Panc1 (cell line): ENCODE data around the gene MLPH. TPM values are rescaled to one million over a fixed set of nuclear protein-coding genes. Genes with fewer than 3 reads are reported as not detected.

Experiments
- ATAC-seq: fragments of 200-7000 bp; cut with Tn5 transposase; 2 replicates; pipeline ENCODE4 v1.9.1; 2020; ENCODE audit warnings: mild to moderate bottlenecking, moderate library complexity
- BruUV-seq: library from RNA; stranded (reverse); fragments of 400-500 nt; replicated peaks from 2 replicates; lab custom pipeline; 2021; lab: Mats Ljungman, UMichigan
- CTCF ChIA-PET: fragments of 300-600 bp; sonication (Branson Sonifier 250); formaldehyde crosslinking; loops from one replicate; lab custom pipeline; 2022; ENCODE audit warnings: antibody characterized with exemption; lab: Charles Lee
- POLR2A ChIA-PET: fragments of 300-600 bp; sonication (Branson Sonifier 250); formaldehyde crosslinking; loops from one replicate; lab custom pipeline; 2022; ENCODE audit warnings: antibody characterized with exemption; lab: Charles Lee
- DNase-seq: peaks from one replicate; pipeline ENCODE4 v3.0.0-alpha.2; 2010; ENCODE audit warnings: low read depth, low spot score
- H3K27ac ChIP-seq: 2 replicates; pipeline ENCODE4 v1.5.1; 2011; ENCODE audit warnings: mild to moderate bottlenecking, low read length, inconsistent platforms
- H3K27me3 ChIP-seq: fragments of 200-500 bp; sonication (Bioruptor generic); 2 replicates; pipeline ENCODE4 v1.6.0; 2014; ENCODE audit warnings: low read length, inconsistent platforms; ENCODE audit not compliant: control insufficient read depth, insufficient read depth
- H3K36me3 ChIP-seq: fragments of 200-500 bp; sonication (Bioruptor generic); 2 replicates; pipeline ENCODE4 v1.5.1; 2014; ENCODE audit warnings: inconsistent platforms, mild to moderate bottlenecking, low read length, moderate library complexity; ENCODE audit not compliant: control insufficient read depth, insufficient read depth
- H3K4me1 ChIP-seq: 2 replicates; pipeline ENCODE4 v1.5.1; 2011; ENCODE audit warnings: inconsistent platforms, mild to moderate bottlenecking, low read length, moderate library complexity; ENCODE audit not compliant: control insufficient read depth, insufficient read depth
- H3K4me3 ChIP-seq, 2 experiments: 2 replicates each; pipeline ENCODE4 v1.5.1; 2011 to 2012; ENCODE audit warnings: low read depth in 2 of 2, low read length in 2 of 2, mild to moderate bottlenecking in 2 of 2, inconsistent platforms in 1 of 2, moderate library complexity in 1 of 2
- H3K9me3 ChIP-seq: fragments of 200-500 bp; sonication (Bioruptor generic); 2 replicates; pipeline ENCODE4 v1.5.1; 2014; ENCODE audit warnings: low read depth, mild to moderate bottlenecking, inconsistent platforms, low read length, moderate library complexity; ENCODE audit not compliant: control insufficient read depth, insufficient read depth
- POLR2AphosphoS5 ChIP-seq: IDR thresholded peaks from 2 replicates; pipeline ENCODE4 v1.6.1; 2012; ENCODE audit warnings: mild to moderate bottlenecking, low read depth, low read length, moderate library complexity
- SIN3A ChIP-seq: IDR thresholded peaks from 2 replicates; pipeline ENCODE4 v1.6.1; 2012; ENCODE audit warnings: low read depth, mild to moderate bottlenecking, low read length, moderate library complexity, borderline replicate concordance; ENCODE audit not compliant: insufficient read depth
- TCF7L2 ChIP-seq: IDR thresholded peaks from 2 replicates; pipeline ENCODE4 v1.6.1; 2011; ENCODE audit warnings: mild to moderate bottlenecking, low read depth, low read length, inconsistent platforms
- in situ Hi-C: cut with HindIII; loops from 2 replicates; pipeline ENCODE4 v1.10.0; 2016; ENCODE audit warnings: low sequenced_read_pairs, low pct_unique_long_range_greater_than_20kb
- intact Hi-C: fragments of 100-400 bp; cut with micrococcal nuclease; formaldehyde crosslinking; loops from one replicate; pipeline ENCODE4 v1.10.0; 2022; ENCODE audit not compliant: unreplicated experiment
- total RNA-seq: library from RNA; stranded (reverse); gene quantifications from one replicate; pipeline ENCODE4 v1.2.1, GENCODE V29; 2021; ENCODE audit not compliant: unreplicated experiment
- TF ChIP-seq, protein P1 (sequence below), 2 experiments: IDR thresholded peaks; 2 replicates each; pipeline ENCODE4 v1.6.1; 2011 to 2012; ENCODE audit warnings: low read depth in 2 of 2, control low read depth in 1 of 2, low read length in 1 of 2, mild to moderate bottlenecking in 1 of 2, moderate library complexity in 1 of 2; ENCODE audit not compliant: insufficient read depth in 1 of 2
- TF ChIP-seq, protein P2 (sequence below): fragments of 450-650 bp; IDR thresholded peaks from 2 replicates; pipeline ENCODE4 v1.5.1; 2017; ENCODE audit warnings: mild to moderate bottlenecking

MLPH gene
- total RNA-seq, 1 experiment from 2014 or later: 60.2 TPM

DNA sequence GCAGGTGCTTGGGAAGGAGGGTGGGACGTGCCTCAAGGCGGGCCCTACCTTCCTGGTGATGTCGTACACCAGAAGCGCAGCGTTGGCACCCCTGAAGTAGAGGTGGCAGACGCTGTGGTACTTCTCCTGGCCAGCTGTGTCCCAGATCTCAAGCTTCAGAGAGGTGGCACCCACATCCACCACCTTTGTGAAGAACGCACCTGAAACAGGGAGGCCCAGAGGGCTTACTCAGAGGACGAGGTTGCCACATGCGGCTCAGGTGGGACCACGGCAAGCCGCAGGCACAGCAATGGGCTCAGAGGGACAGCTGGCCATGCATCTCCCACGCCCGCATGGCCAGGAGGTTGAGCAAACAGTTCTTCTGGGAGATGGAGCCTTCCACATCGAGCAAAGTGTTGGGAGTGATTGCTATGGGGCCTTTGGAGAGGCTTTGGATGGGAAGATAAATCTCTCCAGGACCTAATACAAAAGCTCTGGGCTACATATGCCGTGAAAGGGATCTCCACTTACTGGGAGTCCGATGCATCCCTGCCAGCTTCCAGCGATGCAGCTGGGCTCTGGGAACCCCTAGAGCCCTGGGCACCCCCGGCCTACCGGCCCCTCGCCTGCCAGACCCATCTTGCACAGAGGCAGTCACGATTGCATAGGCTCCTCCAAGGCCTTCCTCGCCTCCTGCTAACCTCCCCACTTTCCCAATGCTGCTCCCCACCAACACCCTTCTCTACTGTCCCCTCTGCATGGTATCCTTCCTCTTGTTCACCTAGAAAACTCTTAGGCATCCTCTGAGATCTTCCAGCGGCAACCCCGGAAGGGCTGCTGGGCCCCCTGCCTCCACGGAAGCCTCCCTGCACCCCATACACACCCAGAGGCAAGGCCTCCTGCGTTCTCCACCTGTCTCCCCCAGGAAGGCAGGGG lies 91.2 kb downstream of the MLPH start:
- H3K9me3 ChIP-seq: no peaks in the 10 kb centered on the region
- peaks cover 10% of the 10 kb centered on the region for H3K4me1 ChIP-seq
- no peak overlapping the region for H3K27ac ChIP-seq
- CTCF ChIA-PET: no interaction called here
- TF ChIP-seq, protein P1, sequence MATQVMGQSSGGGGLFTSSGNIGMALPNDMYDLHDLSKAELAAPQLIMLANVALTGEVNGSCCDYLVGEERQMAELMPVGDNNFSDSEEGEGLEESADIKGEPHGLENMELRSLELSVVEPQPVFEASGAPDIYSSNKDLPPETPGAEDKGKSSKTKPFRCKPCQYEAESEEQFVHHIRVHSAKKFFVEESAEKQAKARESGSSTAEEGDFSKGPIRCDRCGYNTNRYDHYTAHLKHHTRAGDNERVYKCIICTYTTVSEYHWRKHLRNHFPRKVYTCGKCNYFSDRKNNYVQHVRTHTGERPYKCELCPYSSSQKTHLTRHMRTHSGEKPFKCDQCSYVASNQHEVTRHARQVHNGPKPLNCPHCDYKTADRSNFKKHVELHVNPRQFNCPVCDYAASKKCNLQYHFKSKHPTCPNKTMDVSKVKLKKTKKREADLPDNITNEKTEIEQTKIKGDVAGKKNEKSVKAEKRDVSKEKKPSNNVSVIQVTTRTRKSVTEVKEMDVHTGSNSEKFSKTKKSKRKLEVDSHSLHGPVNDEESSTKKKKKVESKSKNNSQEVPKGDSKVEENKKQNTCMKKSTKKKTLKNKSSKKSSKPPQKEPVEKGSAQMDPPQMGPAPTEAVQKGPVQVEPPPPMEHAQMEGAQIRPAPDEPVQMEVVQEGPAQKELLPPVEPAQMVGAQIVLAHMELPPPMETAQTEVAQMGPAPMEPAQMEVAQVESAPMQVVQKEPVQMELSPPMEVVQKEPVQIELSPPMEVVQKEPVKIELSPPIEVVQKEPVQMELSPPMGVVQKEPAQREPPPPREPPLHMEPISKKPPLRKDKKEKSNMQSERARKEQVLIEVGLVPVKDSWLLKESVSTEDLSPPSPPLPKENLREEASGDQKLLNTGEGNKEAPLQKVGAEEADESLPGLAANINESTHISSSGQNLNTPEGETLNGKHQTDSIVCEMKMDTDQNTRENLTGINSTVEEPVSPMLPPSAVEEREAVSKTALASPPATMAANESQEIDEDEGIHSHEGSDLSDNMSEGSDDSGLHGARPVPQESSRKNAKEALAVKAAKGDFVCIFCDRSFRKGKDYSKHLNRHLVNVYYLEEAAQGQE (IDR thresholded peaks at IDR 0.05; ENCODE audit: insufficient read depth in 1 of 2, low read depth in 2 of 2, low read length in 1 of 2): no peak
- TF ChIP-seq, protein P2, sequence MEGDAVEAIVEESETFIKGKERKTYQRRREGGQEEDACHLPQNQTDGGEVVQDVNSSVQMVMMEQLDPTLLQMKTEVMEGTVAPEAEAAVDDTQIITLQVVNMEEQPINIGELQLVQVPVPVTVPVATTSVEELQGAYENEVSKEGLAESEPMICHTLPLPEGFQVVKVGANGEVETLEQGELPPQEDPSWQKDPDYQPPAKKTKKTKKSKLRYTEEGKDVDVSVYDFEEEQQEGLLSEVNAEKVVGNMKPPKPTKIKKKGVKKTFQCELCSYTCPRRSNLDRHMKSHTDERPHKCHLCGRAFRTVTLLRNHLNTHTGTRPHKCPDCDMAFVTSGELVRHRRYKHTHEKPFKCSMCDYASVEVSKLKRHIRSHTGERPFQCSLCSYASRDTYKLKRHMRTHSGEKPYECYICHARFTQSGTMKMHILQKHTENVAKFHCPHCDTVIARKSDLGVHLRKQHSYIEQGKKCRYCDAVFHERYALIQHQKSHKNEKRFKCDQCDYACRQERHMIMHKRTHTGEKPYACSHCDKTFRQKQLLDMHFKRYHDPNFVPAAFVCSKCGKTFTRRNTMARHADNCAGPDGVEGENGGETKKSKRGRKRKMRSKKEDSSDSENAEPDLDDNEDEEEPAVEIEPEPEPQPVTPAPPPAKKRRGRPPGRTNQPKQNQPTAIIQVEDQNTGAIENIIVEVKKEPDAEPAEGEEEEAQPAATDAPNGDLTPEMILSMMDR: no peak
- no peak for TF ChIP-seq TCF7L2
- TF ChIP-seq POLR2AphosphoS5: no peak
- TF ChIP-seq SIN3A: no peak
- H3K4me3 ChIP-seq: no peak overlapping the region
- POLR2A ChIA-PET: no interaction called here
- intact Hi-C loops: no loop called here
- H3K27me3 ChIP-seq: no peaks in the 10 kb centered on the region
- in situ Hi-C loops: no loop called here
- no peaks in the 10 kb centered on the region for H3K36me3 ChIP-seq
- DNase-seq: no peak
- no peak for ATAC-seq
- BruUV-seq: no TSS peak

DNA sequence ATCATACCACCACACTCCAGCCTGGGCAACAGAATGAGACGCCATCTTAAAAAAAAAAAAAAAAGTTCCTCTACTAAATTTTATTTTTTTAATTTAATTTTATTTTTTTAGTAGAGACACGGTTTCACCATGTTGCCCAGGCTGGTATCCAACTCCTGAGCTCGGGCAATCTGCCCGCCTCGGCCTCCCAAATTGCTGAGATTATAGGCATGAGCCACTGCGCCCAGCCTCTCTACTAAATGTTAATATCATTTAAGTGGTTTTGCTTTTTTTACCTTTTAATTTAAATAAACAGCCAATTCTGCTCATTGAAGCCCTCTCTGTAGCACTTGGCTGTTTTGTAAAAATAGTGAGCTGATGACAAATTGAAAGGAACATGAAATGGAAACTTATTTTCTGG lies 94.3 kb downstream of the MLPH start:
- peaks cover 10% of the 10 kb centered on the region for H3K4me1 ChIP-seq
- ChIA-PET CTCF (interaction anchor here (1.0 to 1.8 kb wide), 5 partner anchors 10 to 193 kb away, joined by 3 to 12 read pairs (median 4); no protein-coding TSS in a partner anchor), POLR2A (interaction anchor here (0.6 to 0.7 kb wide), 2 partner anchors 21 to 52 kb away, joined by 3 to 6 read pairs; no protein-coding TSS in a partner anchor)
- in situ Hi-C loops (no loop called here), intact Hi-C loops (no loop called here)
- DNase-seq (no peak), ATAC-seq (no peak)
- no peak overlapping the region for H3K4me3 ChIP-seq
- no peaks in the 10 kb centered on the region for H3K27me3 ChIP-seq
- TF ChIP-seq, protein P2: no peak
- TF ChIP-seq TCF7L2: no peak
- no peak for TF ChIP-seq POLR2AphosphoS5
- TF ChIP-seq, protein P1 (IDR thresholded peaks at IDR 0.05; ENCODE audit: insufficient read depth in 1 of 2, low read depth in 2 of 2, low read length in 1 of 2): no peak
- no peak for TF ChIP-seq SIN3A
- no peaks in the 10 kb centered on the region for H3K9me3 ChIP-seq
- H3K36me3 ChIP-seq: no peaks in the 10 kb centered on the region
- no peak overlapping the region for H3K27ac ChIP-seq
- no TSS peak for BruUV-seq
